Measurements from ENCODE around the gene USP22. TPM values are rescaled to one million over a fixed set of nuclear protein-coding genes. Genes with fewer than 3 reads are reported as not detected.

Gene USP22
- total RNA-seq, 2 experiments from 2014 or later = 149 to 156 TPM

DNA sequence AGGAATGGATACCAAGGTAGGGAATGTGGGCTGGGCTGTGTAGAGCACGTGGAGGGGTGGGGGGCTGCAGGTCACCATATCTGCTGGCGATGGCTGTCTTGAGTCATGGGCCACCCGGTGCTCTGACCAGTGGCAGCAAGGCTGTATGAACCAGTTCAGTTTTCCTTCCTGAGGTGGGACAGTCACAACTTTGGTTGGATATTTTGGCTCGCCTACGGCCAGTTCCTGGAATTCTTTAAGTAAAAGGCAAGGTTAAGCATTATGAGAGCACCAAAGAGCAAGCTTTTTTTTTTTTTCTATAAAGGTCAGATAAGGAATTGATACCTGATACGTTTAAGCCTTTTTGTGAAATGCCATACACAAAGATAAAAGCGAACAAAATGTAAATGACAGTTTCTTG, 81.9 kb downstream of the USP22 start:
- no peak overlapping the region for H3K27ac Mint-ChIP-seq
- H3K4me3 Mint-ChIP-seq = no peak overlapping the region
- no peaks in the 10 kb centered on the region for H3K9me3 Mint-ChIP-seq
- DNase-seq = no peak
- no peaks in the 10 kb centered on the region for H3K36me3 Mint-ChIP-seq (ENCODE audit: low read depth)
- POLR2A ChIA-PET = no interaction called here
- CTCF ChIA-PET = no interaction called here
- H3K27me3 Mint-ChIP-seq = peaks cover 44% of the 10 kb centered on the region
- H3K4me1 Mint-ChIP-seq = no peaks in the 10 kb centered on the region

DNA sequence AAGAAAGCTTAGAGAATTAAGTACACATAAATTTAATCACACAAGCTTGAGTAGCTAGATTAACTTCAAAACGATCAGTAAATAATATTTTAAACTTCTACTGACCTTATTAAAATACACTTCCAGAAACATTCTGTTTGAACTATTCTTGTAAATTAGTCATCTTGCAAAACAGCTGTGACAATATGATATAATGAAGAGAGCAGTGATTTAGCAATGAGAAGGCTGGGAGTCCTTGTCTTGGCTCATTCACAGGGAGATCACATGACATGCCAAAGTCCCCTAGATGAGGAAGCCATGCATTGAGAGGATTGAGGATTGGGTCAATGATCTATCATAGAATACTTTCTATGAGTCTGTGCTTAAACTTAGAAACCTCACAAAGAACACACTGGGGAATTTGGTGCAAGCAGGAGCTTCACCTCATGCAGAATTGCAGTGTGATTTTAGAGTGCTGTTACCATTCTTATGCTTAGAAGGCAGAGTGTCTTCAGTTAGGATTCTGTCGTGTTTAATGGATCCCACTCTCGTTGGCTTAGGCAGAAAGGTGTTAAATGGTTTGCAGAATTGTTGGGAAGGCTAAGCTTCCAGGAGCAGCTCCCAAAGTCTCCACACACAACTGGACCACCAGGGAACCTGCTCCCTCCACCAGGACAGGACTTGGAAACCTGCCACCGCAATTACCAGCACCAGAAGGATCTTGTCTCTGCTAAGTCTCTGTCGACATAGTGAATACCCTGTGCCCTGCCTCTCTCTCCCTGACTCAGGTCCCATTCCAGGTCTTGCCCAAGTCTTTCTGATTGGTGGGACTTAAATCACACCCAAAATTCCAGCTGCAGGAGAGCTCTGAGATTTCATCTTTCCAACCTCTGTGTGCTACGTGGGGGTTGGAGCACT, 87.1 kb downstream of the USP22 start:
- peaks cover 33% of the 10 kb centered on the region for H3K27me3 Mint-ChIP-seq
- no peak overlapping the region for H3K27ac Mint-ChIP-seq
- ChIA-PET CTCF (no interaction called here), POLR2A (no interaction called here)
- no peak overlapping the region for H3K4me3 Mint-ChIP-seq
- no peak for DNase-seq
- no peaks in the 10 kb centered on the region for H3K9me3 Mint-ChIP-seq
- H3K36me3 Mint-ChIP-seq (ENCODE audit: low read depth) = no peaks in the 10 kb centered on the region
- no peaks in the 10 kb centered on the region for H3K4me1 Mint-ChIP-seq

DNA sequence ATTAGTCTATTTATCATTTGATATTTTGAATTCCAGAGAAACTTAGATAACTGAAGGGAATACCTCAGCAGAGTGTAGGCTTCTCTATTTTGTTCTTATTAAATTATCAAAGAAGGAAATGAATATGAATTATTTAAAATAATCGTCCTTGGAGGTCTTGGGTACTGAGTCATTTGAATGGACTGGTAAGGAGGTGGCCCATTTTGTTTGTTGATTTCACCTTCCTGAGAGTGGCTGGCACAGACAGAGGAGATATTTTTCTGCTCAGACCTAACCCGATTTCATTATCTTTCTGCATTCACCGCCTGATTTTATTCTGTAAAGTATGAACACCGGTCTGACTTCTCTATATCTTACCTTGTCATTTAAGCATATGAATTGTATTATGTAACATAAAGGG, 88.0 kb downstream of the USP22 start:
- Mint-ChIP-seq H3K4me1 (no peaks in the 10 kb centered on the region), H3K36me3 (ENCODE audit: low read depth) (no peaks in the 10 kb centered on the region), H3K27me3 (peaks cover 33% of the 10 kb centered on the region), H3K27ac (no peak overlapping the region), H3K9me3 (no peaks in the 10 kb centered on the region), H3K4me3 (no peak overlapping the region)
- ChIA-PET POLR2A (no interaction called here), CTCF (no interaction called here)
- DNase-seq = no peak

DNA sequence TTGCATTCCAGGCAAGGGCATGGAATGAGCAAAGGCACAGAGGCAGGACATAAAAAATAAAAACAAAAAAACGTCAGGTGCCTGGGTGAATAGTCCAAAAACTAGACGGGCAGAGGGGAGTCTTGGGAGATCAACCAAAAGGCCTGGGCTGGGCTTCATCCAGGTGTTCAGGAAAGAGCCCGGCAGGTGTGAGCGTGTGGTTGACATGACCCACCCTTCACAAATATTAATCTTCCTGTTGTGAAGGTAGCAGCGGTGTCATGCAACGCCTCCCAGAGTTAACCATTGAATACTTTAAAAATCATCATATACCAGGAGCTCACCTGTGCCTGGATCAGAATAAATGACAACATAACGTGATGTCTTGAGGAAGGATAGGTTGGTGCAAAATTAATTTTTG, 90.6 kb downstream of the USP22 start:
- no peak overlapping the region for H3K27ac Mint-ChIP-seq
- H3K27me3 Mint-ChIP-seq = peaks cover 18% of the 10 kb centered on the region
- H3K4me3 Mint-ChIP-seq = no peak overlapping the region
- no peak for DNase-seq
- H3K9me3 Mint-ChIP-seq = no peaks in the 10 kb centered on the region
- H3K4me1 Mint-ChIP-seq = no peaks in the 10 kb centered on the region
- no peaks in the 10 kb centered on the region for H3K36me3 Mint-ChIP-seq (ENCODE audit: low read depth)
- ChIA-PET POLR2A (no interaction called here), CTCF (no interaction called here)

Other genes with a start within 250 kb of the USP22 start
- gene DHRS7B, start 84.0 kb upstream of the USP22 start, total RNA-seq = 10 to 100 TPM; 12.1 to 15.3 TPM
- gene TMEM11, start 171.2 kb upstream of the USP22 start, total RNA-seq = 10 to 100 TPM; 23.2 to 23.3 TPM
- gene NATD1, start 210.4 kb upstream of the USP22 start, total RNA-seq = 1 to 10 TPM; 7.2 to 8.3 TPM
- 10 to 100 TPM; 74.2 to 76.0 TPM for gene MAP2K3, start 241.7 kb upstream of the USP22 start, total RNA-seq